Endothelial cell of umbilical vein (primary cell): ENCODE measurements around the gene MSANTD7.

Source experiments
- CTCF ChIP-seq, 2 donors: IDR thresholded peaks; 1 replicate in 1 of 2; 2 replicates in 1 of 2; pipeline ENCODE4 v1.5.1; 2011; ENCODE audit warnings: low read length in 2 of 2, mild to moderate bottlenecking in 2 of 2, moderate library complexity in 2 of 2, control low read depth in 1 of 2, inconsistent platforms in 1 of 2, low read depth in 1 of 2; ENCODE audit not compliant: insufficient read depth in 1 of 2; ENCODE audit errors: extremely low read depth in 1 of 2
- POLR2AphosphoS5 ChIP-seq: IDR thresholded peaks from 2 replicates; pipeline ENCODE4 v1.6.1; 2012; ENCODE audit warnings: low read depth, mild to moderate bottlenecking, control low read depth, low read length, moderate library complexity; ENCODE audit not compliant: insufficient read depth

GRCh38 chr10:14875941-14876340 lies 37.8 kb downstream of the MSANTD7 start:
- TF ChIP-seq CTCF (IDR thresholded peaks at IDR 0.05; ENCODE audit: extremely low read depth in 1 of 2, insufficient read depth in 1 of 2, low read depth in 1 of 2, low read length in 2 of 2) (no peak), POLR2AphosphoS5 (no peak)
